Gastroesophageal sphincter (tissue), 3 donors: ENCODE measurements around the gene SCO2.

Experiments
- CTCF ChIP-seq, 4 experiments: fragments of 200-600 bp in 2 of 4; fragments of 450-650 bp in 2 of 4; sonication (generic) in 1 of 4; IDR thresholded peaks; one replicate each; pipeline ENCODE4 v1.5.1; 2017 to 2019; ENCODE audit warnings: antibody characterized with exemption in 4 of 4, mild to moderate bottlenecking in 2 of 4, moderate library complexity in 2 of 4
- POLR2A ChIP-seq, 2 donors: fragments of 450-650 bp; IDR thresholded peaks; one replicate each; pipeline ENCODE4 v1.6.1; 2017; ENCODE audit warnings: antibody characterized with exemption in 2 of 2, mild to moderate bottlenecking in 2 of 2, moderate library complexity in 1 of 2
- POLR2AphosphoS5 ChIP-seq: sonication (generic); formaldehyde crosslinking; IDR thresholded peaks from one replicate; pipeline ENCODE4 v1.6.1; 2017; ENCODE audit warnings: antibody characterized with exemption

GRCh38 chr22:50513175-50513574 lies 12.2 kb downstream of the SCO2 start:
- TF ChIP-seq CTCF (IDR thresholded peaks at IDR 0.05) (no peak), POLR2A (IDR thresholded peaks at IDR 0.05) (no peak), POLR2AphosphoS5 (no peak)
